HCEC 1CT (cell line): ENCODE results near the gene CCDC197.

ENCODE experiments used
- DNase-seq: peaks from one replicate; pipeline ENCODE4 v3.0.0-alpha.2; 2017

CCDC197 gene

DNA sequence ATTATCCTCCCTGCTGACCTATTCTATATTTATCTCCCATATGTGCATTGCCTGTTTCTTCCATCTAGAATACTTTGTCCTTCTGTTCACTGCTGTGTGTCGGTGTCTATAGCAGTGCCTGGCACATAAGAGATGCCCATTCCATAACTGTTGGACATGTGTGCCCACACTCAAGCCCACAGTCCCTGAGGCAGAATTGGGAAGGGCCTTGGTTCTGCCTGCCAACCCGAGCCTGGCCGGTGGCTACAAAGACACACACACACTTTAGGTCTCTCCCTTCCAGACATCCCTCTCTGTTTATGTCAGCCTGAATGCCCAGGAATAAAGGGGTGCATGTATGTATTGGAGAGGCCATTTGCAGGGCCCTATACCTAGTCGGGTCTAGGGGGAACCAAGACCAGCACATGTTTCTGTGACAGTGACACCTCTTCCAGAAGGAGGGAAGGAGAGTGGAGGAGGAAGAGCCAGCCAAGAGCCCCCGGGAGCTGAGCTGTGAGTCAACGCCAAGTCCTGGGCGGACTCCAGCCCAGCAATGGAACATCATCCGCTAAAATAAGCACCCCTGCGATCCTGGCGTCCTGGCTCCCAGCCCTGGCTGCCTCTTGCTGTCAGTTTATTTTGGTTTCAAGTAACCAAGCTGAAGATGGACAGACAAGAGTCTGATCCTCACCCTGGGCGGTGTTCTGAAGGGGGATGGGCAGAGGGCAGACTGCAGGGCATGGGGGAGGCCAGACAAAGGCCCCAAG, 16.5 kb upstream of the CCDC197 start:
- no peak for DNase-seq

DNA sequence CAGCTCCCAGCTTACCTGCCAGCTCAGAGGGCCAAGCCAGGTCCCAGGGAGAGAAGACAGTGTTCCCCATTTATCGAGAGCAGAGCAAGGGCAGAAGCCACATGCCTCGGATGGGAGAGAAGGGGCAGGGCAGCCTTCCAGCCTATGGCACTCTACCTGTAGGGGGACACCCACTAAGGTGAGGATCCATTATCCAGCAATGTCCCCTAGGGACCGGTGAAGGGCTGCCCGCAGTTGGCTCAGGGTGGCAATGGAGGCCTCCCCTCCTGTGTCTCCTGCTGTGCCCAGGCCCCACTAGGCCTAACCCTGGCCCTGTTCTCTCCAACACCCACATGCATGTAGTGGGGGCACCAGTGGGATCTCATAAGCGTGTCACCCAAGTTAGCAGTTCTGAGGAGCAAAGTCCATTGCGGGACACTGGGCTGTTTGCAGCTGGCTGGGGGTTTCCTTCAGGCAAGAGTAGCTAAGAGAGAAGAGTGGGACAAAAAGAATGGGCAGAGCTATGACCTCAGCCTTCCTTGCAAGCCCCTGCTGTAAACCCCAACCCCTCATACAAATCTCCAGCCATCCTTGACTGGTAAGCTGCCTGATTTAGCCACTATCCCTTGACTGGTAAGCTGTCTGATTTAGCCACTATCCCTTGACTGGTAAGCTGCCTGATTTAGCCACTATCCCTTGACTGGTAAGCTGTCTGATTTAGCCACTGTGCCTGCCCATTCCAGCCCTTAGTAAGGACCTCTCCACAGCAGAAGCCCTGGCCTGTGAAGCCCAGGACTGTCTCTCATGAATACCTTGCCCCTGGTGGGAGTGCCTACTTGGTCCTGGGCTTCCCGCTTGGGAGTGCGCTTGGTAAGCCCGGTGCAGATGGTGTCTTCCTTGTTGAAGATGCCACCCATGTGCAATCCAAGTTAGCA, 15.5 kb upstream of the CCDC197 start:
- no peak for DNase-seq

DNA sequence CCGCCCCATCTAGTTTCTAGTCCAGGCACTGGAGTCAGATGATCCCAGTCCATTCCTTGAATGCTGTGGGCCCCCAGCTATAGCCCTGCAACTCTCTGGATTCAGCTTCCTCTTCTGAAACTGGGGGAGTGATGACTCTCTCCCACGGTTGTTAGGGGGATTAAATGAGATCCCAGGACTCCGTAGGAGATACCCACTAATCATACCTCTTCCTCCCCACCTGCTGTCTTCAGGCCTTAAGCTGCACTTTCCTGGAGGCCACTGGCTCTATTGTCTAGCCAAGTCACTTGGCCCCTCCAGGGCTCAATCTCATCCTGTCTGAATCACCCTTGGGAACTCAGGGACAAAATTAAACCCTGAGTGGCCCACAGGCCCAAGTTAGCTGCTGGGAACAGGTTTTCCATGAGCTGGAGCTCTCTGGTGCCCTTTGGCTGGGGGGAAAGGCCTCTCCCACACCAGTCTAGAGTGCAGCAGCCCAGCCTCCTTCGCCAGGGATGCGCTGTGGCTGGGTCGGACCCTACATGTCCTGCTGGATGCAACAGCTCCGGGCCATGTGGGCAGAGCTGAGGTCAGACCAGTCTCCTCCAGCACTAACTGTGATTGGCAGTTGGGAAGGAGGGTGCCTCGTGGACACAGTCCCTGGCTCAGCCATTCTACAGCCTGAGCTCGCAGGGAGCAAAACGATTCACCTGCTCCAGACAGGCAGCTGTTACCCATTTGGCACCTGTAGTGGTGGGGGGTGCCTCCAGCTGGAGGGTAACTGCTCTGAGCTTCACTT, 14.7 kb upstream of the CCDC197 start:
- DNase-seq = no peak

DNA sequence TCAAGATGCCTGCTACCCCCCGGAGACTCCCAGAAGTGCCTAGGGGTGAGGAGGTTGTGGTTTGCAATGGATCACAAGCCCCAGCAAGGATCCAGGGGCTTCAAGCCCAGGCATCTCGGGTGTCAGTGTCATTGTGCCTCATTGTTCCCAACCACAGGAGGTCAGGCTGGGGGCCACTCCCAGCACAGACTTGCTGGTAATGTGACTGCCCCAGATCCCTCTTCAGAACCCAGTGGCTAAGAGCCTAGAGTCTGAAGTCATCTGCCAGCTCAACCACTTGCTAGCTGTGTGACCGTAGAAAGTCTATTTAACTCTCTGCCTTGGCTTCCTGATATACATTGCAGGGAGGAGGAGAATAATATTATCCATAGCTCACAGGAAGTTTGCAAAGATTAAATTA, 13.0 kb upstream of the CCDC197 start:
- DNase-seq = peak; percentile 30

DNA sequence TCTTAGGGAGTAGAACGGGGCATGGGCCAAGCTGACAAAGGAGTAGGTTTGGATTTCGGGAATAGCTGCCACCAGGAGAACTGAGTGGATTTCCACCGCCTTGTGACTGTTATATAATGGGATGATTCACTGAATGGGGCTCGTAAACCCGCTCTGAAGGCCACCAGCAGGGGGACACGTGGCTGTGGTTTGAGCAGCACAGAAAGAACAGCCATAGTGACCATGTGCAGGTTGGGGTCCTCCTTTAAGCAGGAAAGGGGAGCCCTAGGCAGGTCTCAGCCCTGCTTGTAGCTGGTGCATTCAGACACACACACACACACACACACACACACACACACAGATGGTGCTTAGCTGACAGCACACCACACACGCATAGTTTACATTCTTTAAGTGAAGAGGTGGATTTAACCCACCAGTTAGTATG, 12.1 kb upstream of the CCDC197 start:
- peak; percentile 72 for DNase-seq

DNA sequence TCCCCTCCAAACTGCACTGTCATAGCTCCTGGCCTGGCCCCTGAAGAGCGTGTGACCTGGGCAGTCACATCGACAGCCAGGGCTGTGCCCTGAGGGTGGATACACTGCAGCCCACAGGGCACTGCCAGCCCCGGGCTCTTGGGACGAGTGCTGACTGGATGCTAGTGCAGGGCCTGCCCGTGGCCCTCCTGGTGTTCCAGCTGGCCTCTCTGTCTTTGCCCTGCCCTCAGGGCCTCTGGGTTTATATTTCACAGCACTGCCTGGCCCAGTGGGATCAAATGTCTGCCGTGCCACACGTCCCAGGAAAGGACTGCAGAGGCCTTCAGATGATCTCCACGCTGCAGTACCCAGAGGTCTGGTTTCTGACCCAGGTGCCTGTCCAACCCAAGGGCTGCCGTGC, 10.1 kb upstream of the CCDC197 start:
- no peak for DNase-seq

DNA sequence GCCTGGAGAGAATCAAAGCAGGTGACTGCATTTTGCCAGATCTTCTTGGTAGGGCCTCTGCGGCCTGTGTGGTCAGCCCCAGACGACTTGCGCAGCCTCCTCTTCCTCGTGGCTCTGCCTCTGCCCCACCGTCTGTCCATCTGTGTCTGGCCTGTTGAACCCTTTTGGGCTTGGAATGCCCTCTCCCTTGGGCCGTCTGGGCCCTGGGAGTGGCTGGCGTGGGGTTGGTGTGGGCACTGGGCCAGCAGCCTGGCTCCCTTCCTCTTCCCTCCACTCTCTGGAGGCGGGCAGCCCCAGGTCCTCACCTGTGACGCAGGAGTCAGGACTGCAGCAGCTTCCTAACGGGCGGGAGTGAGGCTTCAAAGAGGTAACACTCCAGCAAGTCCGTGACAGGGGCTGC, 9.7 kb upstream of the CCDC197 start:
- DNase-seq = no peak

DNA sequence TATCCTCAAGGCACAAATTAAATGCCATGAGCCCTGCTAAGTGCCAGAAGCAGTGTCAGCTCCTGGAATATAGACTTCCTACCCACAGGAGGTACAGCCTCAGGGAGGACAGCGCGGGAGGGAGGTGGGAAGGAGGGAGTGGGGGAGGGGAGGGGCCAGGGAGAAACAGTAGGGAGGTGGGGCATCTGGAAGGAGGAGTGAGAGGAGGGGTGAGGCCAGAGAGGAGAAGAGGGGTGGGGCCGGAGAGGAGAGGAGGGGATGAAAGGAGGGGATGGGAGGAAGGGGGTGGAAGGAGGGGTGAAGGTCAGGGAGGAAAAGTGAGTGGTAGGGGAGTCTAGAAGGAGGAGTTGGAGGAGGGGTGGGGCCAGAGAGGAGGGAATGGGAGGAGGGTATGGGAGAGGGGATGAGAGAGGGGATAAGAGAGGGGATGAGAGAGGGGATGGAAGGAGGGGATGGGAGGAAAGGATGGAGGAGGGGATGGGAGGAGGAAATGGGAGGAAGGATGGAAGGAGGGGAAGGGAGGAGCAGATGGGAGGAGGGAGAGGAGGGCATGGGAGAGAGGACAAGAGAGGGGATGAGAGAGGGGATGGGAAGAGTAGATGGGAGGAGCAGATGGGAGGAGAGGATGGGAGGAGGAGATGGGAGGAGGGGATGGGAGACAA, 9.2 kb upstream of the CCDC197 start:
- DNase-seq = no peak

DNA sequence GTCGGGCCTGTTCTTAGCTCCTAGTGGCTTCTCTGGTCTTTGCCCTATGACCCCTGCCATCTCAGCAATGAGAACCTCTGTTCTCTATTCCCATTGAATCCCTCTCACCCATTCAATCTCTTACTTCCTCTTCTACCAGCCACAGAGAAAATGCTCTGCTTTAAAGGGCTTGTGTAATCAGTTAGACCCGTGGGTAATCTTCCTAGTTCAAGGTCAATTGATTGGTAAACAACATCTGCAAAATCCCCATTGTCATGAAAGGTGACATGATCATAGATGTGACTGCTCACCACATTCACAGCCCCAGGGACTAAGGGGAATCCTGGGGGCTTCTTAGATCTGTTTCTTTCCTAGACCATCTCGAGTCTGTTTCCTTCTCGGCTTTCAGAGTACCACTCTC, 7.2 kb upstream of the CCDC197 start:
- DNase-seq = no peak

DNA sequence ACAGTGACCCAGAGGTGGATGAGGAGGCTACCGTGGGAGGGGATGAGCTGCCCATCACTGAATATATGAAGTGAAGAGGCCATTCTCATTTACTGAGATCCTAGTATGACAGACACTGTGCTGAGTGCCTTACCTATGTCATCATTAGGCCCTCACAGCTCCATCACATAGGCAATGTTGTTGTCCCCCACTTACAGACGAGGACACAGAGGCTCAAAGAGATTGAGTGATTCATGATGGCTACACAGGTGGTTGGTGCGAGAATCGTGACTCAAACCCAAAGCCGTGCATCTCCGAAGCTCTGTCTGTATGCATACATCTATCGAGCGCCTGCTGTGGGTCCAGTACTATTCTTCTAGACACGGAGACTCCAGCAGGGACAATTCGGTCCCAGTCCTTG, 5.9 kb upstream of the CCDC197 start:
- DNase-seq = no peak

DNA sequence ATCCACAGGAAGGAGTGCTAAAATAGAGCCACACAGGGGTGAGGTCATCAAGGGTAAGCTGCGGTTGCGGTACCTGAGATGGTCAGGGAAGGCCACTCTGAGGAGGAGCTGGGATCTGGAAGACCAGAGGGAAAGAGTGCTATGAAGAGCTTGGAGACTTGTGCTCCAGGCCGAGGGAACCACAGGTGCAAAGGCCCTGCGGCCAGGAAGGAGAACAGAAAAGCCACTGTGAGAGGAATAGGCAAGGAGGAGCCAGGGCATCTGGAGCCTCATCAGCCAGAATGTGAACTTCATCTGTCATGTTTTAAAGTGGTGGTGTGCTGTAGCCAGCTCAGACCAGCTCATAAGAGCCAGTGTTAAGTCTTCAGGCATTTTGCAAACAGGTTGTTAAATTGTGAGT, 5.5 kb upstream of the CCDC197 start:
- DNase-seq = no peak

DNA sequence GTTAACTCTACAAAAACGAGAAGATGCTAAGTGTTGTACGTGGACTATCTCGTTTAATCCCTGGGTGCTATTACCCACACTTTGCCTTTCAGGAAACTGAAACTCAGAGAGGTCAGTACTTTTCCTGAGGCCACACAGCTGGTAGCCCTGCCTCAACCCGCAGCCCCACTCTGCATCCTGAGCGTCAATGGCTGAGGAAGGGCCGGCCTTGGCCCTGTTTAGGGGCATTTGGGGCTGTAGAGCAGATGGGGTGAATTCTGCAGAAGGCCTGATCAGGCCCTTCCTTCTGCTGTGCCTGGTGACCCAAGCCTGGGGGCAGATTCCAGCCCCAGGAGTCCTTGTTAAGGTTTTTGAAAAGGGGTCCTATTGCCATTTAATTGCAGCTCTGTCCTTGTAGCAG, 3.7 kb upstream of the CCDC197 start:
- no peak for DNase-seq

DNA sequence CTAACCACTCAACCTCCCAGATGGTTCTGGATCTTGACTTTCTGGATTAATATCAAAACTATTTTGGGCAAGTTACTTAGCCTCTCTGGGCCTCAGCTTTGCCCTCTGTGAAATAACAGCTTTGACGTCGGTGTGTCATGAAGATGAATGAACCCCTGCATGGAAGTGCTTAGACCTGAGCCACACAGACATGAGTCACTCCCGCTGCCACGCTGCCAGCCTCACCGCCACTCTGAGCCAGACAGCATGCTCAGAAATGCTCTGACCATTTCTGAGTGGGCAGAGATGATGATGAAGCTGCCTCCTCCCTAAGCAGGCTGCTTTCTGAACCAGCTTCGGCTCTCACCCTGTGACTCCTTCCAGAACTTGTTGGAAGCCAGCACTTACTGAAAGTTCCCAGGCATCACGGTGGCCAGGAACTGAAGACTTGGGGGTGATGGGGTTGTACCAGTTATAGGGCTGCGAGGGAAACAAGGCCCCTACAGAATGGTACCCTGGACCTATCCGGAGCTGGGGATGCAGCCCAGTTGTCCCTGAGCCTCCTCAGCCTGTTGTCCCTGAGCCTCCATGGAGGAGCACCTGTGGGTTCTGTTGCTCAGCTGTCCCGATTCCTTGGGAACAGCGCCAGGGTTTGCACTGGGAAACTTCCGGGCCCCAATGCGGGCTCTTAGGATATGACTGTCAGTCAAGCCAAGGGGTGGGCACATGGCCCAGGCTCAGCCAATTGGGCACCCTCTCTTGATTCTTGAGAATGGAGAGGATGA, 2.0 kb upstream of the CCDC197 start:
- peak; percentile 47 for DNase-seq

DNA sequence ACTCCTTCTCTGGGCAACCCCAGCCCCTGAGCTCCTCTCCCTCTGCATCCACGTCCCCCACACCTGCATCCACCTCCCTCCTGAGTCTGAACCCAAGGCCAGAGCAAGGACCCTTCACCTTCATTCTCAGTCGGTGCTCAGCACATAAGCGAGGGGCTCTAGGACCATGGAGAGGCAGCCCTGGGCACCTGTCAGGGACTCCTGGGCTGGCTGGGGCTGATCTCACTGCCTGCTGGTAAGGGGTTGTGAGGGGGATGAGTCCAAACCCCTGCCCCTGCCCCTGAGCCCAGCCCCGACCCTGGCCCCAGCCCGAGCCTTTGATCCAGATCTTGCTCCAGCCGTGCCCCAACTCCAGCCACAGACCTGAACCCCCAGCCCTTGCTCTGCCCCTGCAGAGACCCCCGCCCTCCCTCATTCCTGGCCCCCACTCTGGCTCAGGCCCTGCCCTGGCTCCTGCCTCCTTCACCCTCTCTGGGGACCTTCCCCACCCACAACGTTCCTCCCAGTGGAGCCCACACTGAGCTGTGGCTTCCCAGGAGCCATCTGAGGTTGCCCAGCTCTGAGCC, 888 bp upstream of the CCDC197 start:
- DNase-seq = no peak

DNA sequence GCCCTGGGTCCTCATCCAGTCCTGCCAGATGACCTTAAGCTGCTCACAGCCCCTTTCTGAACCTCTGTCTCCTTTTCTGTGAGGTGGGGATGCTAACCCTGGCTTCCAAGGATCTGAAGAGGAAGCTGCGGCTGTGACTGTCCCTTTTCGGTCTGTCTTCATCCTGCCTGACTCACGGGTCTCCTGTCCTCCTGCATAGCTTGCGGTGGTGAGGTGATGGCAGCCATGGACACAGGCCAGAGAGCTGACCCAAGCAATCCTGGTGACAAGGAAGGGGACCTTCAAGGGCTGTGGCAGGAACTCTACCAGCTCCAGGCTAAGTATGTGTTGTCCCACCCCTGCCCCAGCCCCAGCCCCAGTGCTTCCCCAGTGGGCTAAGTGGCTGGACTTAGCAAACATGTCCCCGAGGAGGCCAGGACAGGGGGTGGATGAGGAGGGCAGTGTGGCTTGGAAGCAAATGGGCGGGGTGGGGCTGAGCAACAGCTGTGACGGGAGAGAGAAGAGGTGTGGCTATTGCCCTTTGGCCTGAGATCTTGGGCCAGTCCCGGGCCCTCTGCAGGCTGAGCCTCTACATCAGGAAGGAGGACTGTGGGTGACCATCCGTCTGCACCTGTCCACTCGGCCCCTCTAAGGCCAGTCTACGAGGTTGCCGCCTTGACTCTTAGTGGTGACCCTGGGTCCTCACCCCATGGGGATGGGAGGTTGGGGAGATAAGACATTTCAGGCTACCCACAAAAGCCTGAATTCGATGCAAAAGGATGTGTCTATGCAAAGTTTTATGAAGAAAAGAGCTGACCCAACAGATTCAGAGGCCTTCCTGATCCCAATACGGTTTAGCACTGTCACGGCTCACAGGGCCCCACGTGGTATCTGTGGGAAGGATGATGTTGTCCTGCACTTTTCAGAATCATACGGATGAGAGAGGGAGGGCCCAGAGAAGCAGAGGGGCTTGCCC, 1.1 kb downstream of the CCDC197 start:
- no peak for DNase-seq

DNA sequence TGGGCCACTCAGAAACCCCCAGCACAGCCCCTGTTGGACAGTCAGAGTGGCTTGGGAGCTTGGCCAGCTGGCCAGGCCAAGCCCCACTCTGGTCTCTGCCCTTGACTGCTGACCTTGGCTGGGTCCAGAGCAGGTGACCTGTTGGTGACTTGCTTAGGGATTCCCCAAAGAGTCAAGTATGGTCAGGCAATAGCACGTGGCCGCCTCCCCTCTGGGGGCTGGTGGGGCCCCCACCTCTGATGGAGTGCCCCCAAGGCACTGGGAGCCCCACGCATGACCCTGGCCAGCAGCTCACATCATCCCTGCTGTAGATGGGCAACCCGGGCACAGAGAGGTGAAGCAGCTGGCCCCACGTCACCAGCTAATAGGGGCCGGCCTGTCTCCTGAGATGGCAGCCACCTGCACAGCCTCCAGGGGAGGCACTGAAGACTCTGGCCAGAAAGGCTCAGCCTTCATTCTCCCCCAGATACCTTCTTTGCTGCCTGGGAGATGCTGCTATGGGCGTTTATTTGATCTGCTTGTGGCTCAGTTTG, 1.8 kb downstream of the CCDC197 start:
- DNase-seq = no peak

DNA sequence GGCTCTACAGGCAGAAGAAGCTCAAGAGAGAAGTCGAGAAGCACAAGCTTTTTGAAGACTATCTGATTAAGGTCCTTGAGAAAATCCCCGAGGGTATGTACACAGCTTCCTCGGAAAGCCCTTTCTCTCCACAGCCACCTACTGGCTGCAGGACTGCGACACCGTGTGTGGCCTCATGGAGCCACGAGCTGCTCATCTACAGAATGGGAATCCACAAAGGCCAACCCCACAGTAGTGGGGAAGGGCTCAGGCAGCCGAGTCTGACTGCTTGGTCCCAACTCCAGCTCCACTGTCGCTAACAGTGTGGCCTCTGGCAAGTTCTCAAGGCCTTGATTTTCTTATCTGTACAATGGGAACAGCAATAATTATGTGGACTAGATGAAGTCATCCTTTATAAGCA, 2.5 kb downstream of the CCDC197 start:
- no peak for DNase-seq

DNA sequence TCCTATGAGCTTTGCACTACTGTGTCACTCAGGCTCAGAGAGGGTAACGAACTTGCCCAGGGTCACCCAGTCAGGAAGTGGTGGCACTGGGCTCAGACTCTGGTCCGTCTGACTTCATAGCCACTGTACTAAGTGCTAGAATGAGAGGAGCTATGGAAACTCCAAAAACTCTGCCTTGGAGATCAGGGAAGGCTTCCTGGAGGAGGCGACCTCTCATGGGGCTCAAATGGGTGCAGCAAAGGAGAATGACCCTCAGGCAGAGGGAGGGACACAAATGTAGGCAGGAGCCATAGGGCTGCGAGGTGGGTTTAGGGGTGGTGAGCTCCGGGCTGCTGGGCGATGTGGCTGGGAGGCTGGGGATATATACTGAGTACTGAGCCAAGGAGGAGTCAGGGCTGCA, 3.2 kb downstream of the CCDC197 start:
- DNase-seq = no peak

DNA sequence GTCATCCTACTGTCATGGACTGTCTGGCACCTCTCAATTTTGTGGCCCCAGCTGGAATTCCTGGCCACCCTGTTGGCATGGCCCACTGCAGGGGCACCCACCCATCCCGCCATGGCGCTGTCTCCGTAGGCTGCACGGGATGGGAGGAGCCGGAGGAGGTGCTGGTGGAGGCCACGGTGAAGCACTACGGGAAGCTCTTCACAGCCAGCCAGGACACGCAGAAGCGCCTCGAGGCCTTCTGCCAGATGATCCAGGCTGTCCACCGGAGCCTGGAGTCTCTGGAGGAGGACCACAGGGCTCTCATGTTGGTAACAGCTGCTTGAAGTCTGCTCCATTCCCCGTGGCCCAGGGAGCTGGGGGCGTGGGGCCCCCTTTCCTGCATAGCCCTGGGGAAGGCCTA, 3.9 kb downstream of the CCDC197 start:
- DNase-seq = no peak
